Activated CD8-positive, alpha-beta T cell treated with anti-CD3 and anti-CD28 coated beads for 36 hours (primary cell): ENCODE results near the gene RBBP8. TPM values are rescaled to one million over a fixed set of nuclear protein-coding genes. Genes with fewer than 3 reads are reported as not detected.

Experiments used
- ATAC-seq: fragments of 200-7000 bp; cut with Tn5 transposase; one replicate; pipeline ENCODE4 v1.10.0; 2021; ENCODE audit warnings: mild to moderate bottlenecking, moderate library complexity
- CTCF ChIA-PET: fragments of 350-600 bp; sonication (Branson Sonifier 250); formaldehyde crosslinking; loops from one replicate; lab custom pipeline; 2021; ENCODE audit warnings: antibody characterized with exemption; lab: Charles Lee
- POLR2A ChIA-PET: fragments of 350-600 bp; sonication (Branson Sonifier 250); formaldehyde crosslinking; loops from one replicate; lab custom pipeline; 2021; ENCODE audit warnings: antibody characterized with exemption; lab: Charles Lee
- DNase-seq: peaks from one replicate; pipeline ENCODE4 v3.0.0-alpha.2; 2020
- H3K27ac Mint-ChIP-seq: one replicate; pipeline ENCODE4 v1.8.0; 2021; ENCODE audit warnings: mild to moderate bottlenecking, mixed read lengths
- H3K27me3 Mint-ChIP-seq: one replicate; pipeline ENCODE4 v1.8.0; 2021; ENCODE audit warnings: mixed read lengths
- H3K36me3 Mint-ChIP-seq: one replicate; pipeline ENCODE4 v1.8.0; 2021; ENCODE audit warnings: low read depth, mixed read lengths
- H3K4me1 Mint-ChIP-seq: one replicate; pipeline ENCODE4 v1.8.0; 2021; ENCODE audit warnings: low read depth, mixed read lengths
- H3K4me3 Mint-ChIP-seq: one replicate; pipeline ENCODE4 v1.8.0; 2021; ENCODE audit warnings: mild to moderate bottlenecking, moderate library complexity, mixed read lengths
- H3K9me3 Mint-ChIP-seq: one replicate; pipeline ENCODE4 v1.8.0; 2021; ENCODE audit warnings: mixed read lengths
- CTCF ChIP-seq: fragments of 200-600 bp; IDR thresholded peaks from one replicate; pipeline ENCODE4 v1.8.0; 2022; ENCODE audit warnings: antibody characterized with exemption, mild to moderate bottlenecking
- intact Hi-C: fragments of 100-400 bp; cut with micrococcal nuclease; formaldehyde crosslinking; loops from one replicate; pipeline ENCODE4 v1.10.0; 2022
- total RNA-seq, 2 experiments: library from RNA; stranded (reverse); gene quantifications; one replicate each; pipeline ENCODE4 v1.2.3, GENCODE V29; 2021

Gene RBBP8
- total RNA-seq, 2 experiments from 2014 or later: 70.9 to 81.9 TPM

- H3K27me3 Mint-ChIP-seq: no peaks in the 10 kb centered on the region
- H3K36me3 Mint-ChIP-seq: peaks cover 22% of the 10 kb centered on the region
- ATAC-seq: no peak
- intact Hi-C loops: no loop called here
- H3K4me1 Mint-ChIP-seq: peaks cover 5% of the 10 kb centered on the region
- no peaks in the 10 kb centered on the region for H3K9me3 Mint-ChIP-seq
- CTCF ChIA-PET: interaction anchor here (0.6 to 2.8 kb wide), 13 partner anchors 9 to 1827 kb away, joined by 3 to 19 read pairs (median 4); partner anchors contain the start of gene RBBP8
- H3K27ac Mint-ChIP-seq: no peak overlapping the region
- POLR2A ChIA-PET: no interaction called here
- H3K4me3 Mint-ChIP-seq: no peak overlapping the region
- DNase-seq: no peak
- peak; percentile 67 for TF ChIP-seq CTCF
Measured at GRCh38 chr18:22983175-22983574, 50.0 kb downstream of the RBBP8 start.

GRCh38 chr18:22985250-22985649, 52.1 kb downstream of the RBBP8 start:
- ATAC-seq: no peak
- CTCF ChIA-PET: no interaction called here
- intact Hi-C loops: no loop called here
- Mint-ChIP-seq H3K4me1 (no peaks in the 10 kb centered on the region), H3K27ac (no peak overlapping the region), H3K9me3 (no peaks in the 10 kb centered on the region), H3K36me3 (peaks cover 26% of the 10 kb centered on the region), H3K27me3 (no peaks in the 10 kb centered on the region), H3K4me3 (no peak overlapping the region)
- POLR2A ChIA-PET: no interaction called here
- no peak for DNase-seq
- no peak for TF ChIP-seq CTCF

GRCh38 chr18:22987547-22988189, 54.5 kb downstream of the RBBP8 start:
- DNase-seq: no peak
- no peak for TF ChIP-seq CTCF
- Mint-ChIP-seq H3K27me3 (no peaks in the 10 kb centered on the region), H3K4me1 (no peaks in the 10 kb centered on the region), H3K4me3 (no peak overlapping the region), H3K9me3 (no peaks in the 10 kb centered on the region), H3K27ac (no peak overlapping the region), H3K36me3 (peaks cover 25% of the 10 kb centered on the region)
- no peak for ATAC-seq
- ChIA-PET CTCF (no interaction called here), POLR2A (no interaction called here)
- intact Hi-C loops: no loop called here

GRCh38 chr18:22988208-22988607, 55.1 kb downstream of the RBBP8 start:
- Mint-ChIP-seq H3K4me1 (no peaks in the 10 kb centered on the region), H3K4me3 (no peak overlapping the region), H3K27ac (no peak overlapping the region), H3K9me3 (no peaks in the 10 kb centered on the region), H3K27me3 (no peaks in the 10 kb centered on the region), H3K36me3 (peaks cover 27% of the 10 kb centered on the region)
- ChIA-PET CTCF (no interaction called here), POLR2A (no interaction called here)
- DNase-seq: no peak
- intact Hi-C loops: no loop called here
- no peak for ATAC-seq
- no peak for TF ChIP-seq CTCF

- no peak for ATAC-seq
- intact Hi-C loops: no loop called here
- Mint-ChIP-seq H3K27me3 (no peaks in the 10 kb centered on the region), H3K9me3 (no peaks in the 10 kb centered on the region), H3K27ac (no peak overlapping the region), H3K4me3 (no peak overlapping the region), H3K4me1 (no peaks in the 10 kb centered on the region), H3K36me3 (peaks cover 48% of the 10 kb centered on the region)
- no peak for DNase-seq
- POLR2A ChIA-PET: no interaction called here
- no peak for TF ChIP-seq CTCF
- CTCF ChIA-PET: no interaction called here
Measured at GRCh38 chr18:22998344-22998743, 65.2 kb downstream of the RBBP8 start.
